Measurements from ENCODE around the gene SMCP. TPM values are rescaled to one million over a fixed set of nuclear protein-coding genes. Genes with fewer than 3 reads are reported as not detected.

Gene SMCP
- total RNA-seq, 2 experiments from 2014 or later: not detected

- peaks cover 5% of the 10 kb centered on the region in 2 experiments for H3K27me3 ChIP-seq (ENCODE audit: control insufficient read depth in 1 of 2, insufficient read depth in 2 of 2, low read length in 2 of 2)
- no peaks in the 10 kb centered on the region for H3K36me3 Mint-ChIP-seq (ENCODE audit: low read depth)
- H3K4me3 Mint-ChIP-seq: no peak overlapping the region
- intact Hi-C loops (cut with DNase I, micrococcal nuclease): no loop called here
- H3K4me1 Mint-ChIP-seq (ENCODE audit: low read depth): no peaks in the 10 kb centered on the region
- H3K9me3 ChIP-seq (ENCODE audit: control insufficient read depth in 1 of 2, insufficient read depth in 1 of 2, low read length in 2 of 2): no peaks in the 10 kb centered on the region
- ATAC-seq (ENCODE audit: poor library complexity) (no peak), DNase-seq (no peak)
- TF ChIP-seq CTCF (IDR thresholded peaks at IDR 0.05): no peak
- H3K27me3 Mint-ChIP-seq: peaks cover 28% of the 10 kb centered on the region
- POLR2A ChIA-PET: no interaction called here
- H3K27ac ChIP-seq (ENCODE audit: low read depth in 1 of 2, low read length in 2 of 2): no peak overlapping the region
- H3K27ac Mint-ChIP-seq: no peak overlapping the region
- H3K9me3 Mint-ChIP-seq: no peaks in the 10 kb centered on the region
- H3K4me1 ChIP-seq (ENCODE audit: insufficient read depth, low read length): no peaks in the 10 kb centered on the region
- CTCF ChIA-PET: no interaction called here
- no peaks in the 10 kb centered on the region for H3K36me3 ChIP-seq (ENCODE audit: insufficient read depth, low read length)
- H3K4me3 ChIP-seq (ENCODE audit: low read length): no peak overlapping the region
Measured at GRCh38 chr1:152855661-152856060, 22.5 kb upstream of the SMCP start.

- CTCF ChIA-PET: no interaction called here
- Mint-ChIP-seq H3K9me3 (no peaks in the 10 kb centered on the region), H3K4me1 (ENCODE audit: low read depth) (no peaks in the 10 kb centered on the region), H3K36me3 (ENCODE audit: low read depth) (no peaks in the 10 kb centered on the region), H3K4me3 (no peak overlapping the region), H3K27me3 (peaks cover 39% of the 10 kb centered on the region), H3K27ac (no peak overlapping the region)
- Histone ChIP-seq H3K4me3 (ENCODE audit: low read length) (no peak overlapping the region), H3K36me3 (ENCODE audit: insufficient read depth, low read length) (no peaks in the 10 kb centered on the region), H3K9me3 (ENCODE audit: control insufficient read depth in 1 of 2, insufficient read depth in 1 of 2, low read length in 2 of 2) (no peaks in the 10 kb centered on the region), H3K4me1 (ENCODE audit: insufficient read depth, low read length) (no peaks in the 10 kb centered on the region), H3K27ac (ENCODE audit: low read depth in 1 of 2, low read length in 2 of 2) (no peak overlapping the region), H3K27me3 (ENCODE audit: control insufficient read depth in 1 of 2, insufficient read depth in 2 of 2, low read length in 2 of 2) (peaks cover 5 to 8% of the 10 kb centered on the region in 2 experiments)
- ATAC-seq (ENCODE audit: poor library complexity) (no peak), DNase-seq (no peak)
- no peak for TF ChIP-seq CTCF (IDR thresholded peaks at IDR 0.05)
- intact Hi-C loops (cut with DNase I, micrococcal nuclease): no loop called here
- POLR2A ChIA-PET: no interaction called here
Measured at GRCh38 chr1:152858062-152858461, 20.1 kb upstream of the SMCP start.

- H3K4me3 ChIP-seq (ENCODE audit: low read length): no peak within 1 kb of the TSS
- ChIA-PET CTCF (no interaction called here), POLR2A (no interaction called here)
- no peaks in the 10 kb centered on the region for H3K36me3 ChIP-seq (ENCODE audit: insufficient read depth, low read length)
- Mint-ChIP-seq H3K4me3 (no peak within 1 kb of the TSS), H3K36me3 (ENCODE audit: low read depth) (no peaks in the 10 kb centered on the region), H3K27me3 (peaks cover 39% of the 10 kb centered on the region), H3K9me3 (no peaks in the 10 kb centered on the region), H3K27ac (no peak within 1 kb of the TSS), H3K4me1 (ENCODE audit: low read depth) (no peaks in the 10 kb centered on the region)
- no peak within 1 kb of the TSS for H3K27ac ChIP-seq (ENCODE audit: low read depth in 1 of 2, low read length in 2 of 2)
- TF ChIP-seq CTCF (IDR thresholded peaks at IDR 0.05): no peak
- DNase-seq (no peak), ATAC-seq (ENCODE audit: poor library complexity) (no peak)
- intact Hi-C loops (cut with DNase I, micrococcal nuclease): no loop called here
- H3K4me1 ChIP-seq (ENCODE audit: insufficient read depth, low read length): no peaks in the 10 kb centered on the region
- H3K9me3 ChIP-seq (ENCODE audit: control insufficient read depth in 1 of 2, insufficient read depth in 1 of 2, low read length in 2 of 2): no peaks in the 10 kb centered on the region
- H3K27me3 ChIP-seq (ENCODE audit: control insufficient read depth in 1 of 2, insufficient read depth in 2 of 2, low read length in 2 of 2): peaks cover 8 to 9% of the 10 kb centered on the region in 2 experiments
Measured at GRCh38 chr1:152859696-152860095, 18.4 kb upstream of the SMCP start, which contains the start of gene LCE7A. Gene LCE7A, plus strand, starts transcription at chr1:152859996. Its CDS starts 702 bp downstream, at chr1:152860698.
